ENCODE results near the gene AASDH.

Gene AASDH

GRCh38 chr4:56342746-56343145 is 44.5 kb downstream of the AASDH start:
- Histone ChIP-seq H3K4me2 (ENCODE audit: low read length) (no peak overlapping the region), H3K18ac (ENCODE audit: low read length) (no peak overlapping the region), H3K27ac (ENCODE audit: low read depth, low read length) (no peak overlapping the region), H4K8ac (ENCODE audit: low read depth, low read length) (no peak overlapping the region), H3K4me1 (ENCODE audit: control insufficient read depth, low read depth, low read length) (no peaks in the 10 kb centered on the region), H3K27me3 (ENCODE audit: insufficient read depth, low read length, poor library complexity) (no peaks in the 10 kb centered on the region), H2BK120ac (ENCODE audit: low read depth, low read length) (no peak overlapping the region), H3K4me3 (ENCODE audit: low read length) (no peak overlapping the region), H3K4ac (ENCODE audit: low read depth, low read length) (no peak overlapping the region), H2AK5ac (ENCODE audit: low read length) (no peak overlapping the region), H3K79me2 (ENCODE audit: control insufficient read depth, insufficient read depth, low read length) (no peaks in the 10 kb centered on the region), H3K79me1 (ENCODE audit: low read length) (no peaks in the 10 kb centered on the region), H2BK15ac (replicated peaks; ENCODE audit: low read depth) (no peak overlapping the region), H3K56ac (ENCODE audit: low read length) (no peak overlapping the region), H3K36me3 (ENCODE audit: control insufficient read depth, insufficient read depth, low read length) (no peaks in the 10 kb centered on the region), H3K9ac (ENCODE audit: low read length) (no peak overlapping the region), H3K23ac (ENCODE audit: low read length) (no peak overlapping the region), H4K5ac (ENCODE audit: low read length) (no peak overlapping the region), H2BK5ac (ENCODE audit: low read length) (no peak overlapping the region)
- no peak for DNase-seq
- WGBS (ENCODE audit: extremely low coverage, insufficient coverage, low lambda C conversion rate) = no CpG with 5 or more reads among the region's 1 CpG

- Histone ChIP-seq H3K4me2 (ENCODE audit: low read length) (no peak overlapping the region), H3K4ac (ENCODE audit: low read depth, low read length) (no peak overlapping the region), H3K4me1 (ENCODE audit: control insufficient read depth, low read depth, low read length) (no peaks in the 10 kb centered on the region), H3K4me3 (ENCODE audit: low read length) (no peak overlapping the region), H3K36me3 (ENCODE audit: control insufficient read depth, insufficient read depth, low read length) (no peaks in the 10 kb centered on the region), H2BK5ac (ENCODE audit: low read length) (no peak overlapping the region), H2BK120ac (ENCODE audit: low read depth, low read length) (no peak overlapping the region), H3K9ac (ENCODE audit: low read length) (no peak overlapping the region), H2BK15ac (replicated peaks; ENCODE audit: low read depth) (no peak overlapping the region), H3K23ac (ENCODE audit: low read length) (no peak overlapping the region), H4K8ac (ENCODE audit: low read depth, low read length) (no peak overlapping the region), H3K79me1 (ENCODE audit: low read length) (no peaks in the 10 kb centered on the region), H3K79me2 (ENCODE audit: control insufficient read depth, insufficient read depth, low read length) (no peaks in the 10 kb centered on the region), H3K56ac (ENCODE audit: low read length) (no peak overlapping the region), H4K5ac (ENCODE audit: low read length) (no peak overlapping the region), H3K18ac (ENCODE audit: low read length) (no peak overlapping the region), H2AK5ac (ENCODE audit: low read length) (no peak overlapping the region), H3K27me3 (ENCODE audit: insufficient read depth, low read length, poor library complexity) (no peaks in the 10 kb centered on the region), H3K27ac (ENCODE audit: low read depth, low read length) (no peak overlapping the region)
- WGBS (ENCODE audit: extremely low coverage, insufficient coverage, low lambda C conversion rate) = no CpG with 5 or more reads among the region's 2 CpGs
- DNase-seq = peak; percentile 19
These were observed 56.6 kb downstream of the AASDH start for GRCh38 chr4:56330691-56331090.

GRCh38 chr4:56326363-56326762 is 60.9 kb downstream of the AASDH start:
- Histone ChIP-seq H2AK5ac (ENCODE audit: low read length) (no peak overlapping the region), H2BK120ac (ENCODE audit: low read depth, low read length) (no peak overlapping the region), H2BK5ac (ENCODE audit: low read length) (no peak overlapping the region), H3K4ac (ENCODE audit: low read depth, low read length) (no peak overlapping the region), H3K23ac (ENCODE audit: low read length) (no peak overlapping the region), H3K79me2 (ENCODE audit: control insufficient read depth, insufficient read depth, low read length) (no peaks in the 10 kb centered on the region), H3K9ac (ENCODE audit: low read length) (no peak overlapping the region), H3K4me1 (ENCODE audit: control insufficient read depth, low read depth, low read length) (peaks cover 4% of the 10 kb centered on the region), H4K5ac (ENCODE audit: low read length) (no peak overlapping the region), H4K8ac (ENCODE audit: low read depth, low read length) (no peak overlapping the region), H3K4me2 (ENCODE audit: low read length) (no peak overlapping the region), H3K4me3 (ENCODE audit: low read length) (no peak overlapping the region), H3K27ac (ENCODE audit: low read depth, low read length) (no peak overlapping the region), H3K56ac (ENCODE audit: low read length) (no peak overlapping the region), H3K18ac (ENCODE audit: low read length) (no peak overlapping the region), H3K79me1 (ENCODE audit: low read length) (no peaks in the 10 kb centered on the region), H3K27me3 (ENCODE audit: insufficient read depth, low read length, poor library complexity) (no peaks in the 10 kb centered on the region), H3K36me3 (ENCODE audit: control insufficient read depth, insufficient read depth, low read length) (no peaks in the 10 kb centered on the region), H2BK15ac (replicated peaks; ENCODE audit: low read depth) (no peak overlapping the region)
- DNase-seq = peak; percentile 18
- WGBS (ENCODE audit: extremely low coverage, insufficient coverage, low lambda C conversion rate) = no CpG with 5 or more reads among the region's 2 CpGs

GRCh38 chr4:56324011-56324610 is 63.2 kb downstream of the AASDH start:
- Histone ChIP-seq H3K4me1 (ENCODE audit: control insufficient read depth, low read depth, low read length) (peaks cover 4% of the 10 kb centered on the region), H3K56ac (ENCODE audit: low read length) (peak overlapping the region; percentile 40), H2BK120ac (ENCODE audit: low read depth, low read length) (no peak overlapping the region), H2BK5ac (ENCODE audit: low read length) (no peak overlapping the region), H3K36me3 (ENCODE audit: control insufficient read depth, insufficient read depth, low read length) (no peaks in the 10 kb centered on the region), H3K79me1 (ENCODE audit: low read length) (no peaks in the 10 kb centered on the region), H3K9ac (ENCODE audit: low read length) (no peak overlapping the region), H2BK15ac (replicated peaks; ENCODE audit: low read depth) (no peak overlapping the region), H4K8ac (ENCODE audit: low read depth, low read length) (no peak overlapping the region), H2AK5ac (ENCODE audit: low read length) (no peak overlapping the region), H3K4me3 (ENCODE audit: low read length) (no peak overlapping the region), H3K27ac (ENCODE audit: low read depth, low read length) (peak overlapping the region; percentile 59), H3K79me2 (ENCODE audit: control insufficient read depth, insufficient read depth, low read length) (no peaks in the 10 kb centered on the region), H3K27me3 (ENCODE audit: insufficient read depth, low read length, poor library complexity) (no peaks in the 10 kb centered on the region), H3K18ac (ENCODE audit: low read length) (peak overlapping the region; percentile 39), H3K4me2 (ENCODE audit: low read length) (no peak overlapping the region), H3K23ac (ENCODE audit: low read length) (no peak overlapping the region), H3K4ac (ENCODE audit: low read depth, low read length) (no peak overlapping the region), H4K5ac (ENCODE audit: low read length) (no peak overlapping the region)
- DNase-seq = peak; percentile 90
- WGBS (ENCODE audit: extremely low coverage, insufficient coverage, low lambda C conversion rate) = no CpG with 5 or more reads among the region's 8 CpGs

GRCh38 chr4:56323327-56323726 is 64.0 kb downstream of the AASDH start:
- Histone ChIP-seq H3K18ac (ENCODE audit: low read length) (no peak overlapping the region), H3K23ac (ENCODE audit: low read length) (no peak overlapping the region), H3K27ac (ENCODE audit: low read depth, low read length) (no peak overlapping the region), H2BK120ac (ENCODE audit: low read depth, low read length) (no peak overlapping the region), H3K4me2 (ENCODE audit: low read length) (no peak overlapping the region), H3K36me3 (ENCODE audit: control insufficient read depth, insufficient read depth, low read length) (no peaks in the 10 kb centered on the region), H3K79me1 (ENCODE audit: low read length) (no peaks in the 10 kb centered on the region), H4K5ac (ENCODE audit: low read length) (no peak overlapping the region), H3K79me2 (ENCODE audit: control insufficient read depth, insufficient read depth, low read length) (no peaks in the 10 kb centered on the region), H3K4ac (ENCODE audit: low read depth, low read length) (no peak overlapping the region), H2BK15ac (replicated peaks; ENCODE audit: low read depth) (no peak overlapping the region), H3K4me1 (ENCODE audit: control insufficient read depth, low read depth, low read length) (peaks cover 4% of the 10 kb centered on the region), H2BK5ac (ENCODE audit: low read length) (no peak overlapping the region), H3K56ac (ENCODE audit: low read length) (no peak overlapping the region), H3K27me3 (ENCODE audit: insufficient read depth, low read length, poor library complexity) (no peaks in the 10 kb centered on the region), H4K8ac (ENCODE audit: low read depth, low read length) (no peak overlapping the region), H2AK5ac (ENCODE audit: low read length) (no peak overlapping the region), H3K4me3 (ENCODE audit: low read length) (no peak overlapping the region), H3K9ac (ENCODE audit: low read length) (no peak overlapping the region)
- no CpG with 5 or more reads among the region's 10 CpGs for whole genome bisulfite sequencing (ENCODE audit: extremely low coverage, insufficient coverage, low lambda C conversion rate)
- no peak for DNase-seq

GRCh38 chr4:56321251-56321650 is 66.0 kb downstream of the AASDH start:
- Histone ChIP-seq H2AK5ac (ENCODE audit: low read length) (no peak overlapping the region), H3K27ac (ENCODE audit: low read depth, low read length) (no peak overlapping the region), H4K8ac (ENCODE audit: low read depth, low read length) (no peak overlapping the region), H3K4ac (ENCODE audit: low read depth, low read length) (no peak overlapping the region), H4K5ac (ENCODE audit: low read length) (no peak overlapping the region), H2BK5ac (ENCODE audit: low read length) (no peak overlapping the region), H3K23ac (ENCODE audit: low read length) (no peak overlapping the region), H2BK120ac (ENCODE audit: low read depth, low read length) (no peak overlapping the region), H3K18ac (ENCODE audit: low read length) (no peak overlapping the region), H3K36me3 (ENCODE audit: control insufficient read depth, insufficient read depth, low read length) (no peaks in the 10 kb centered on the region), H2BK15ac (replicated peaks; ENCODE audit: low read depth) (no peak overlapping the region), H3K79me1 (ENCODE audit: low read length) (no peaks in the 10 kb centered on the region), H3K4me2 (ENCODE audit: low read length) (no peak overlapping the region), H3K4me1 (ENCODE audit: control insufficient read depth, low read depth, low read length) (peaks cover 4% of the 10 kb centered on the region), H3K79me2 (ENCODE audit: control insufficient read depth, insufficient read depth, low read length) (no peaks in the 10 kb centered on the region), H3K27me3 (ENCODE audit: insufficient read depth, low read length, poor library complexity) (no peaks in the 10 kb centered on the region), H3K4me3 (ENCODE audit: low read length) (no peak overlapping the region), H3K56ac (ENCODE audit: low read length) (no peak overlapping the region), H3K9ac (ENCODE audit: low read length) (no peak overlapping the region)
- WGBS (ENCODE audit: extremely low coverage, insufficient coverage, low lambda C conversion rate) = no CpG with 5 or more reads among the region's 1 CpG
- no peak for DNase-seq
